Transverse colon (tissue), 4 donors: ENCODE measurements around the gene YBX3. TPM values are rescaled to one million over a fixed set of nuclear protein-coding genes. Genes with fewer than 3 reads are reported as not detected.

Source experiments
- DNase-seq: peaks from one replicate; pipeline ENCODE4 v3.0.0-alpha.2; 2019
- H3K27ac ChIP-seq, 4 donors: fragments of 200-600 bp; sonication (generic); 2 replicates each; pipeline ENCODE4 v1.5.1; 2016 to 2018; ENCODE audit warnings: inconsistent platforms in 4 of 4
- H3K27me3 ChIP-seq: fragments of 200-600 bp; sonication (generic); 2 replicates; pipeline ENCODE4 v1.5.1; 2017; ENCODE audit warnings: inconsistent platforms
- H3K36me3 ChIP-seq, 4 donors: fragments of 200-600 bp; sonication (generic); 2 replicates each; pipeline ENCODE4 v1.5.1; 2017 to 2019; ENCODE audit warnings: inconsistent platforms in 4 of 4
- H3K4me1 ChIP-seq, 4 donors: fragments of 200-600 bp; sonication (generic); 2 replicates each; pipeline ENCODE4 v1.5.1; 2017 to 2020; ENCODE audit warnings: inconsistent platforms in 4 of 4
- H3K4me3 ChIP-seq, 4 donors: fragments of 200-600 bp; sonication (generic); 1 replicate in 1 of 4; 2 replicates in 3 of 4; pipeline versions ENCODE4 v1.5.1 to v1.6.1; 2017 to 2019; ENCODE audit warnings: inconsistent platforms in 4 of 4
- H3K9me3 ChIP-seq, 2 donors: fragments of 200-600 bp; sonication (generic); 2 replicates each; pipeline ENCODE4 v1.5.1; 2017 to 2019; ENCODE audit warnings: inconsistent platforms in 2 of 2
- CTCF ChIP-seq, 5 experiments: fragments of 200-600 bp in 3 of 5; fragments of 450-650 bp in 2 of 5; sonication (generic) in 3 of 5; IDR thresholded peaks; 1 replicate in 2 of 5; 2 replicates in 3 of 5; pipeline ENCODE4 v1.5.1; 2016 to 2017; ENCODE audit warnings: antibody characterized with exemption in 5 of 5, inconsistent platforms in 3 of 5, mild to moderate bottlenecking in 2 of 5, moderate library complexity in 1 of 5
- EP300 ChIP-seq: sonication (generic); formaldehyde crosslinking; IDR thresholded peaks from one replicate; pipeline ENCODE4 v1.6.1; 2017; ENCODE audit warnings: antibody characterized with exemption, low read depth
- POLR2A ChIP-seq: fragments of 450-650 bp; IDR thresholded peaks from one replicate; pipeline ENCODE4 v1.6.1; 2016; ENCODE audit warnings: antibody characterized with exemption, mild to moderate bottlenecking, moderate library complexity
- POLR2AphosphoS5 ChIP-seq, 3 donors: sonication (generic); formaldehyde crosslinking; IDR thresholded peaks; one replicate each; pipeline ENCODE4 v1.6.1; 2016; ENCODE audit warnings: antibody characterized with exemption in 3 of 3
- WGBS, 2 donors: methylation state at CpG; one replicate each; pipeline ENCODE4 v1.1.5; 2018; ENCODE audit warnings: low coverage in 1 of 2; 5-methylcytosine and 5-hydroxymethylcytosine counted together
- in situ Hi-C, 4 donors: fragments of 200-750 bp; cut with MboI; loops; one replicate each; pipeline versions ENCODE4 v1.15.0 to v1.15.1; 2017; ENCODE audit warnings: low sequenced_read_pairs in 3 of 4, low pct_ligation_motif_present in 1 of 4, low pct_unique_long_range_greater_than_20kb in 1 of 4
- intact Hi-C: fragments of 100-400 bp; cut with DNase I; formaldehyde crosslinking; loops from one replicate; pipeline ENCODE4 v1.15.1; 2023; ENCODE audit warnings: low total_unique reads
- total RNA-seq, 4 donors: library from RNA; depleted of rRNA; stranded (reverse); fragments of >200 nt; gene quantifications; one replicate each; pipeline ENCODE4 v1.1.0, GENCODE V29; 2016

YBX3 gene
- total RNA-seq, 4 donors from 2014 or later = 137 to 537 (median 236) TPM

- WGBS, 2 donors = 79 to 80% methylated on average over 3 of the region's 3 CpGs
- in situ Hi-C loops = no loop called here
These were observed 22.5 kb downstream of the YBX3 start for GRCh38 chr12:10700581-10700980.

GRCh38 chr12:10697862-10698261 lies 25.3 kb downstream of the YBX3 start:
- no peaks in the 10 kb centered on the region for H3K4me1 ChIP-seq
- intact Hi-C loops = no loop called here

More at GRCh38 chr12:10700581-10700980, 22.5 kb downstream of the YBX3 start:
- no peak for DNase-seq
- Histone ChIP-seq H3K4me1 (no peaks in the 10 kb centered on the region), H3K27me3 (no peaks in the 10 kb centered on the region), H3K4me3 (no peak overlapping the region), H3K27ac (no peak overlapping the region), H3K9me3 (no peaks in the 10 kb centered on the region), H3K36me3 (peaks cover 0 to 78% (median 33%) of the 10 kb centered on the region in 4 donors)
- no peak for TF ChIP-seq POLR2A
- TF ChIP-seq CTCF (IDR thresholded peaks at IDR 0.05) = no peak
- no peak for TF ChIP-seq EP300
- TF ChIP-seq POLR2AphosphoS5 (IDR thresholded peaks at IDR 0.05) = no peak
- intact Hi-C loops = no loop called here

GRCh38 chr12:10697156-10697555 lies 26.0 kb downstream of the YBX3 start:
- WGBS, 2 donors = 93 to 95% methylated on average over 2 of the region's 2 CpGs
- no peak for DNase-seq
- in situ Hi-C loops = no loop called here
- no peaks in the 10 kb centered on the region for H3K27me3 ChIP-seq
- no peaks in the 10 kb centered on the region for H3K9me3 ChIP-seq
- intact Hi-C loops = no loop called here
- no peaks in the 10 kb centered on the region for H3K4me1 ChIP-seq
- TF ChIP-seq POLR2A (no peak), EP300 (no peak), CTCF (IDR thresholded peaks at IDR 0.05) (no peak), POLR2AphosphoS5 (IDR thresholded peaks at IDR 0.05) (no peak)
- H3K4me3 ChIP-seq = no peak overlapping the region
- H3K27ac ChIP-seq = no peak overlapping the region
- H3K36me3 ChIP-seq = peaks cover 0 to 46% (median 21%) of the 10 kb centered on the region in 4 donors

More at GRCh38 chr12:10697862-10698261, 25.3 kb downstream of the YBX3 start:
- in situ Hi-C loops = no loop called here
- WGBS, 2 donors = 90 to 91% methylated on average over 1 of the region's 1 CpG
- no peak overlapping the region for H3K4me3 ChIP-seq
- H3K27ac ChIP-seq = no peak overlapping the region
- H3K27me3 ChIP-seq = no peaks in the 10 kb centered on the region
- H3K36me3 ChIP-seq = peaks cover 0 to 53% (median 25%) of the 10 kb centered on the region in 4 donors
- no peak for DNase-seq
- TF ChIP-seq CTCF (IDR thresholded peaks at IDR 0.05) (no peak), POLR2A (no peak), POLR2AphosphoS5 (IDR thresholded peaks at IDR 0.05) (no peak), EP300 (no peak)
- H3K9me3 ChIP-seq = no peaks in the 10 kb centered on the region

- no peak overlapping the region for H3K4me3 ChIP-seq
- intact Hi-C loops = no loop called here
- no peak for DNase-seq
- H3K27ac ChIP-seq = no peak overlapping the region
- H3K27me3 ChIP-seq = no peaks in the 10 kb centered on the region
- in situ Hi-C loops = no loop called here
- H3K36me3 ChIP-seq = no peaks in the 10 kb centered on the region
- TF ChIP-seq EP300 (no peak), POLR2A (no peak), POLR2AphosphoS5 (IDR thresholded peaks at IDR 0.05) (no peak), CTCF (IDR thresholded peaks at IDR 0.05) (no peak)
- no peaks in the 10 kb centered on the region for H3K4me1 ChIP-seq
- H3K9me3 ChIP-seq = no peaks in the 10 kb centered on the region
- WGBS, 2 donors = 84 to 90% methylated on average over 2 of the region's 2 CpGs
These were observed 32.2 kb downstream of the YBX3 start for GRCh38 chr12:10690906-10691305.
